SK-N-SH (cell line): ENCODE measurements around the gene TNXB. TPM values are rescaled to one million over a fixed set of nuclear protein-coding genes. Genes with fewer than 3 reads are reported as not detected.

ENCODE experiments used
- CTCF ChIA-PET: fragments of 300-600, 350-600 bp; formaldehyde crosslinking; extraction: SDS; loops from one replicate; lab custom pipeline; 2021; lab: Yijun Ruan, JAX
- POLR2A ChIA-PET: fragments of 350-600 bp; sonication (Branson Sonifier 250); formaldehyde crosslinking; extraction: SDS; loops from one replicate; lab custom pipeline; 2020; ENCODE audit warnings: antibody characterized with exemption, inconsistent platforms; lab: Yijun Ruan, JAX
- DNase-seq: peaks from one replicate; pipeline ENCODE4 v3.0.0; 2012
- H2AFZ ChIP-seq: fragments of 200-600 bp; sonication (generic); 2 replicates; pipeline ENCODE4 v1.8.1; 2016; ENCODE audit warnings: antibody characterized with exemption, mild to moderate bottlenecking, low read depth
- H3F3A ChIP-seq: fragments of 200-600 bp; sonication (generic); replicated peaks from 2 replicates; pipeline ENCODE3; 2016; ENCODE audit warnings: antibody characterized with exemption, mild to moderate bottlenecking; ENCODE audit not compliant: insufficient read depth
- H3K27ac ChIP-seq, 2 experiments: fragments of 200-500 bp in 1 of 2; fragments of 200-600 bp in 1 of 2; sonication (Bioruptor generic) in 1 of 2; sonication (generic), shearing (Covaris generic) in 1 of 2; 2 replicates each; pipeline versions ENCODE4 v1.5.1 to v1.6.1; 2014 to 2016; ENCODE audit warnings: low read depth in 2 of 2, inconsistent platforms in 1 of 2, low read length in 1 of 2, mild to moderate bottlenecking in 1 of 2, mixed read lengths in 1 of 2
- H3K27me3 ChIP-seq: fragments of 200-600 bp; sonication (generic), shearing (Covaris generic); 2 replicates; pipeline ENCODE4 v1.6.1; 2016; ENCODE audit warnings: mixed run types; ENCODE audit not compliant: insufficient read depth
- H3K36me3 ChIP-seq, 2 experiments: fragments of 200-500 bp in 1 of 2; fragments of 200-600 bp in 1 of 2; sonication (Bioruptor generic) in 1 of 2; sonication (generic) in 1 of 2; replicated peaks in 1 of 2; 2 replicates each; pipeline versions ENCODE3 to v1.5.1; 2014 to 2016; ENCODE audit warnings: low read length in 1 of 2, mild to moderate bottlenecking in 1 of 2; ENCODE audit not compliant: insufficient read depth in 2 of 2, control insufficient read depth in 1 of 2
- H3K4me1 ChIP-seq, 2 experiments: fragments of 200-500 bp in 1 of 2; fragments of 200-600 bp in 1 of 2; sonication (Bioruptor generic) in 1 of 2; sonication (generic), shearing (Covaris generic) in 1 of 2; 2 replicates each; pipeline versions ENCODE4 v1.5.1 to v1.6.1; 2014 to 2016; ENCODE audit warnings: low read depth in 1 of 2, low read length in 1 of 2, mixed run types in 1 of 2; ENCODE audit not compliant: insufficient read depth in 2 of 2, control insufficient read depth in 1 of 2
- H3K4me2 ChIP-seq: fragments of 200-600 bp; sonication (generic), shearing (Covaris generic); 2 replicates; pipeline ENCODE4 v1.6.1; 2017; ENCODE audit warnings: mixed run types
- H3K4me3 ChIP-seq, 2 experiments: fragments of 200-500 bp in 1 of 2; fragments of 200-600 bp in 1 of 2; sonication (Bioruptor generic) in 1 of 2; sonication (generic), shearing (Covaris generic) in 1 of 2; 2 replicates each; pipeline versions ENCODE4 v1.5.1 to v1.8.1; 2014 to 2016; ENCODE audit warnings: low read depth in 2 of 2, inconsistent platforms in 1 of 2, low read length in 1 of 2, mild to moderate bottlenecking in 1 of 2, mixed read lengths in 1 of 2, moderate library complexity in 1 of 2
- H3K79me2 ChIP-seq: fragments of 200-600 bp; sonication (generic); 2 replicates; pipeline ENCODE4 v1.8.1; 2017; ENCODE audit warnings: mild to moderate bottlenecking; ENCODE audit not compliant: insufficient read depth
- H3K9ac ChIP-seq: fragments of 200-600 bp; sonication (generic); 2 replicates; pipeline ENCODE4 v1.6.1; 2017; ENCODE audit warnings: mixed run types
- H3K9me2 ChIP-seq: fragments of 200-600 bp; sonication (generic); 2 replicates; pipeline ENCODE4 v1.6.1; 2017; ENCODE audit warnings: mixed run types
- H3K9me3 ChIP-seq: fragments of 200-600 bp; sonication (generic); 2 replicates; pipeline ENCODE4 v1.6.1; 2017; ENCODE audit warnings: mixed run types, mild to moderate bottlenecking, moderate library complexity
- H4K20me1 ChIP-seq: fragments of 200-600 bp; sonication (generic); 2 replicates; pipeline ENCODE4 v1.6.1; 2017; ENCODE audit warnings: mild to moderate bottlenecking, mixed run types; ENCODE audit not compliant: insufficient read depth
- CHD2 ChIP-seq: fragments of 150-350 bp; IDR thresholded peaks from 2 replicates; pipeline ENCODE4 v1.6.1; 2018; ENCODE audit warnings: low read length; ENCODE audit not compliant: partially characterized antibody
- EP300 ChIP-seq, 2 experiments: IDR thresholded peaks; 2 replicates each; pipeline versions ENCODE4 v1.4.0 to v1.6.1; 2012; ENCODE audit warnings: borderline replicate concordance in 1 of 2, low read depth in 1 of 2, low read length in 1 of 2
- FOSL2 ChIP-seq: IDR thresholded peaks from 2 replicates; pipeline ENCODE4 v1.4.0; 2012; ENCODE audit warnings: low read depth, mild to moderate bottlenecking, moderate library complexity, borderline replicate concordance
- FOXM1 ChIP-seq: IDR thresholded peaks from 2 replicates; pipeline ENCODE4 v1.4.0; 2012; ENCODE audit warnings: low read depth, mild to moderate bottlenecking
- GATA2 ChIP-seq: sonication (generic); formaldehyde crosslinking; IDR thresholded peaks from 2 replicates; pipeline ENCODE4 v1.5.0; 2020; ENCODE audit warnings: mild to moderate bottlenecking, missing genetic modification reagents
- MXI1 ChIP-seq: IDR thresholded peaks from 2 replicates; pipeline ENCODE4 v1.6.1; 2012; ENCODE audit warnings: mild to moderate bottlenecking, low read depth, low read length, improper control_type of control experiment
- NFIC ChIP-seq: IDR thresholded peaks from 2 replicates; pipeline ENCODE4 v1.4.0; 2012; ENCODE audit warnings: borderline replicate concordance
- POLR2AphosphoS5 ChIP-seq: IDR thresholded peaks from 2 replicates; pipeline ENCODE4 v1.6.1; 2012; ENCODE audit warnings: low read depth, low read length
- TAF1 ChIP-seq: IDR thresholded peaks from 2 replicates; pipeline ENCODE4 v1.6.1; 2012; ENCODE audit warnings: low read depth, mild to moderate bottlenecking, low read length, moderate library complexity, borderline replicate concordance
- WGBS: methylation state at CpG from one replicate; pipeline ENCODE4 v1.1.6; 2017; ENCODE audit warnings: low lambda C conversion rate; 5-methylcytosine and 5-hydroxymethylcytosine counted together
- polyA plus RNA-seq, 3 experiments: library from polyadenylated mRNA; depleted of rRNA; stranded (reverse); fragments of >200 nt; gene quantifications; 2 replicates each; pipeline ENCODE4 v1.2.3, GENCODE V29; 2012
- TF ChIP-seq, protein P1 (sequence below): IDR thresholded peaks from 2 replicates; pipeline ENCODE4 v1.4.0; 2012; ENCODE audit warnings: low read depth, borderline replicate concordance

Gene TNXB
- polyA plus RNA-seq, 1 of the 3 experiments (the other 2 are of a cell fraction): 0.48 TPM

DNA sequence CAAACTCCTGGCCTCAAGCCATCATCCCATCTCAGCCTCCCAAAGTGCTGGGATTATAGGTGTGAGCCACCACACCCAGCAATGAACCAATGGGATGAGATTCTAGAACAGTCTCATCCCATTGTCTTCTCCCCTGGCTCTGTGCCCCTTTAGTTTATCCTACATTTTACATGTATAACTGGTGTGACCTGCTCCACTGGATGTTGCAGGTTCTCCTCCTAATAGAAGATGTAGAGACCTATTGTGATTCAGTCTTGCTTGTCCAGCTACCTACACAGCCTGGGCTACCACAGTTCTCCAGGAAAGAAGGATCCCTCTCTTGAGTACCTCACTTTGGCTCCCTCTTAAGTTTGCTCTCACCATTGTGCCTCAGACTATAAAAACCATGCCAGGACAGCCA is 23.0 kb upstream of the TNXB start:
- no peak overlapping the region for H3K27ac ChIP-seq
- peaks cover 19% of the 10 kb centered on the region; the same call in 1 of the 2 replicates for H3K79me2 ChIP-seq
- no peaks in the 10 kb centered on the region for H3K36me3 ChIP-seq
- no peaks in the 10 kb centered on the region for H4K20me1 ChIP-seq
- H3K9me3 ChIP-seq: no peaks in the 10 kb centered on the region
- H3K27me3 ChIP-seq: no peaks in the 10 kb centered on the region
- no peak overlapping the region for H3K4me3 ChIP-seq
- peaks cover 11 to 17% of the 10 kb centered on the region in 2 experiments; a peak in 2 of 4 replicates for H3K4me1 ChIP-seq
- H3K9me2 ChIP-seq: no peaks in the 10 kb centered on the region
- no peak overlapping the region for H2AFZ ChIP-seq
- no peak overlapping the region for H3K4me2 ChIP-seq
- CTCF ChIA-PET: interaction anchor here (6.2 kb wide), 1 partner anchor 14 kb away, joined by 43 read pairs; no protein-coding TSS in a partner anchor
- TF ChIP-seq FOXM1 (no peak), EP300 (IDR thresholded peaks at IDR 0.05; ENCODE audit: borderline replicate concordance in 1 of 2, low read depth in 1 of 2, low read length in 1 of 2) (no peak), GATA2 (CRISPR knock-in tag) (no peak), MXI1 (no peak)
- POLR2A ChIA-PET: no interaction called here
- H3K9ac ChIP-seq: no peak overlapping the region
- peaks cover 5% of the 10 kb centered on the region for H3F3A ChIP-seq
- no peak for DNase-seq

DNA sequence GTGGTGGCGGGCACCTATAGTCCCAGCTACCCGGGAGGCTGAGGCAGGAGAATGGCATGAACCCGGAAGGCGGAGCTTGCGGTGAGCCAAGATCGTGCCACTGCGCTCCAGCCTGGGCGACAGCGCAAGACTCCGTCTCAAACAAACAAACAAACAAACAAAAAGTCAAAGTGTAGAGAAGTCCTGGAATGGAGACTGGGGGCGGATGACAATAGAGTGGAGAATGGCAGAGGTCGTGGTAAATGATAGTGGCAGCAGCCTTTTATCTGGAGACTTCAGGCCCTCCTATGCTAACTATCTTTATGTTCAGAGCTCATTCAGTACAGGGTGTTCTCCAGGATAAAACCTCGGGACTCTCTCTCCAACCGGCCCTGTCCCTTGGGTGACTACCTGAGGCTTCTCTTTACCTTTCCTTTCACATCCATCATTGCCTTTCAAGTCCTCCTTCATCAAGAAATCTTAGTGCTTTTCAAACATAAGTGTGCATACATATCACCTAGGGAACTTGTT is 22.4 kb upstream of the TNXB start:
- no peaks in the 10 kb centered on the region for H3K9me3 ChIP-seq
- H3F3A ChIP-seq: peaks cover 5% of the 10 kb centered on the region
- H3K9me2 ChIP-seq: no peaks in the 10 kb centered on the region
- no peaks in the 10 kb centered on the region for H4K20me1 ChIP-seq
- H3K4me3 ChIP-seq: no peak overlapping the region
- H3K36me3 ChIP-seq: peaks cover 0 to 1% of the 10 kb centered on the region in 2 experiments
- no peaks in the 10 kb centered on the region for H3K27me3 ChIP-seq
- H3K27ac ChIP-seq: no peak overlapping the region
- peaks cover 25% of the 10 kb centered on the region; the same call in 1 of the 2 replicates for H3K79me2 ChIP-seq
- 97% methylated on average over 14 of the region's 14 CpGs for WGBS
- no peak overlapping the region for H3K9ac ChIP-seq
- TF ChIP-seq TAF1: no peak
- TF ChIP-seq POLR2AphosphoS5: no peak
- no peak for TF ChIP-seq FOSL2
- no peak overlapping the region for H3K4me2 ChIP-seq
- peaks cover 17 to 22% of the 10 kb centered on the region in 2 experiments; a peak in 3 of 4 replicates for H3K4me1 ChIP-seq
- ChIA-PET CTCF (interaction anchor here (6.2 kb wide), 1 partner anchor 14 kb away, joined by 43 read pairs; no protein-coding TSS in a partner anchor), POLR2A (no interaction called here)
- H2AFZ ChIP-seq: no peak overlapping the region
- DNase-seq: no peak

DNA sequence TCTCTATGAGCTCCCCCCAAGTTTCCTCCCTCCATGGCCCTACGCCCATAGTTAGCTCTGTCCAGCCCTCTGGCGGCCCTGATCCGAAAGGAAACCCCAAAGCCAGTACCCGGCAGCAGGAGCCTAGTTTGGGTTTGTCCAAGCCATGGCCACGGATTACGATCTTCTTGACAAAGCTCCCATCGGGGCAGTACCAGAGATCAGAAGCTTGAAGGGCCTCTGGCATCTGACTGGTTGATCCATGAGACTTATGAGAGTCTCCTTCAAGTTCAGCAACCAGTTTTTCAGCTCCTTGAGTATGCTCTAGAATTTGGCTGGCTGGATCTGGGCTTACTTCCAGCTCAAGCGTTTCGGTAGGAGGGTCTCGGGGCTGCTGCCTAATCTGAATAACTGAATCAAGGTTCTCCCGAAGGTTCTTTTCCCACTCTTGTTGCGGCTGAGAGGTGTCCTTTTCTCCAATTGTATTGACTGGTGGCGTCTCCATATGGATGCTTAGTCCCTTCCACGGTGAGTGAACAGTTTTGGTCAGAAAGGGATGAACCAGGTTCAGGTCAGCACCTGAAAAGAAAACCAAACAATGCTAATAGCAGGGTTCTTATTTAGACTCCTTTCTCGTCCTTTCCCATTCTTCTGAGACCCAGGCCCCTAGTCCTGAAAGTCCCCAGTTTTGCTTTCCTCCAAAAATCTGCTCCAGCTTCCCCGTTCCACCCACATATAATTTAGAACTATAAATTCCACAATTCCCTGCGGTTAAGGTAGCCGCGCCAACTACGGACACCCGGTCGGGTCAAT is 20.4 kb upstream of the TNXB start:
- peaks cover 5% of the 10 kb centered on the region for H3F3A ChIP-seq
- H3K4me2 ChIP-seq: peak overlapping the region; percentile 98
- H3K27ac ChIP-seq: peak overlapping the region; percentile 66 to 83
- H3K9me2 ChIP-seq: no peaks in the 10 kb centered on the region
- H3K4me1 ChIP-seq: peaks cover 18 to 22% of the 10 kb centered on the region in 2 experiments; a peak in 3 of 4 replicates
- peaks cover 9 to 10% of the 10 kb centered on the region in 2 experiments for H3K36me3 ChIP-seq
- CTCF ChIA-PET: interaction anchor here (0.6 to 6.2 kb wide), 9 partner anchors 12 to 171 kb away, joined by 3 to 43 read pairs (median 5); partner anchors contain the start of gene TNXB
- peaks cover 33% of the 10 kb centered on the region; the same call in 1 of the 2 replicates for H3K79me2 ChIP-seq
- no peaks in the 10 kb centered on the region for H3K27me3 ChIP-seq
- peak; percentile 86 for TF ChIP-seq NFIC
- TF ChIP-seq, protein P1, sequence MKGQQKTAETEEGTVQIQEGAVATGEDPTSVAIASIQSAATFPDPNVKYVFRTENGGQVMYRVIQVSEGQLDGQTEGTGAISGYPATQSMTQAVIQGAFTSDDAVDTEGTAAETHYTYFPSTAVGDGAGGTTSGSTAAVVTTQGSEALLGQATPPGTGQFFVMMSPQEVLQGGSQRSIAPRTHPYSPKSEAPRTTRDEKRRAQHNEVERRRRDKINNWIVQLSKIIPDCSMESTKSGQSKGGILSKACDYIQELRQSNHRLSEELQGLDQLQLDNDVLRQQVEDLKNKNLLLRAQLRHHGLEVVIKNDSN: no peak
- no peak for TF ChIP-seq CHD2
- TF ChIP-seq, all 33 proteins: peak for 1
- H2AFZ ChIP-seq: peak overlapping the region; percentile 89
- POLR2A ChIA-PET: interaction anchor here (0.9 to 1.9 kb wide), 6 partner anchors 11 to 66 kb away, joined by 3 to 6 read pairs (median 3); partner anchors contain the start of gene AGPAT1
- H4K20me1 ChIP-seq: no peaks in the 10 kb centered on the region
- H3K9ac ChIP-seq: peak overlapping the region; percentile 83
- peak overlapping the region; percentile 58 to 97 for H3K4me3 ChIP-seq
- no peak for DNase-seq
- WGBS: 30% methylated on average over 20 of the region's 22 CpGs
- no peaks in the 10 kb centered on the region for H3K9me3 ChIP-seq
